Naive B cell (primary cell): Measurements from ENCODE around the gene DMAC2. TPM values are rescaled to one million over a fixed set of nuclear protein-coding genes. Genes with fewer than 3 reads are reported as not detected.
"Not testable (repeated sequence)": the region's sequence is repeated elsewhere in the genome, so short reads cannot be mapped to it uniquely, and the experiment has no call there.

Experiments used
- ATAC-seq, 2 donors: fragments of 150-1000 bp; cut with Tn5 transposase; 2 replicates each; pipeline ENCODE4 v1.10.0; 2021; ENCODE audit warnings: low read depth in 2 of 2, mild to moderate bottlenecking in 2 of 2, moderate library complexity in 2 of 2
- DNase-seq: peaks from one replicate; pipeline ENCODE4 v3.0.0; 2022
- H3K27ac Mint-ChIP-seq, 6 donors: one replicate each; pipeline ENCODE4 v1.8.0; 2020 to 2022; ENCODE audit warnings: mild to moderate bottlenecking in 6 of 6, mixed read lengths in 6 of 6, moderate library complexity in 5 of 6, inconsistent platforms in 2 of 6
- H3K27me3 Mint-ChIP-seq, 3 donors: one replicate each; pipeline ENCODE4 v1.8.0; 2021 to 2022; ENCODE audit warnings: mixed read lengths in 3 of 3, mild to moderate bottlenecking in 1 of 3
- H3K36me3 Mint-ChIP-seq, 2 donors: one replicate each; pipeline ENCODE4 v1.8.0; 2020 to 2022; ENCODE audit warnings: mixed read lengths in 2 of 2, inconsistent platforms in 1 of 2, mild to moderate bottlenecking in 1 of 2
- H3K4me1 Mint-ChIP-seq, 3 donors: one replicate each; pipeline ENCODE4 v1.8.0; 2020 to 2022; ENCODE audit warnings: mixed read lengths in 3 of 3, inconsistent platforms in 1 of 3, mild to moderate bottlenecking in 1 of 3, moderate library complexity in 1 of 3
- H3K4me3 Mint-ChIP-seq, 8 donors: one replicate each; pipeline ENCODE4 v1.8.0; 2020 to 2022; ENCODE audit warnings: mild to moderate bottlenecking in 8 of 8, mixed read lengths in 8 of 8, moderate library complexity in 8 of 8, inconsistent platforms in 2 of 8
- H3K9me3 Mint-ChIP-seq, 7 donors: one replicate each; pipeline ENCODE4 v1.8.0; 2020 to 2022; ENCODE audit warnings: mixed read lengths in 7 of 7, mild to moderate bottlenecking in 5 of 7, inconsistent platforms in 2 of 7, moderate library complexity in 1 of 7
- polyA plus RNA-seq, 6 donors: library from polyadenylated mRNA; unstranded; fragments of 300-500 nt; fragmentation: Illumina TruSeq; gene quantifications; one replicate each; pipeline ENCODE4 v1.2.3, GENCODE V29; 2021; ENCODE audit warnings: low read depth in 6 of 6

DMAC2 gene
- polyA plus RNA-seq: 10 to 100 TPM; 47.0 to 67.1 (median 57.7) TPM

DNA sequence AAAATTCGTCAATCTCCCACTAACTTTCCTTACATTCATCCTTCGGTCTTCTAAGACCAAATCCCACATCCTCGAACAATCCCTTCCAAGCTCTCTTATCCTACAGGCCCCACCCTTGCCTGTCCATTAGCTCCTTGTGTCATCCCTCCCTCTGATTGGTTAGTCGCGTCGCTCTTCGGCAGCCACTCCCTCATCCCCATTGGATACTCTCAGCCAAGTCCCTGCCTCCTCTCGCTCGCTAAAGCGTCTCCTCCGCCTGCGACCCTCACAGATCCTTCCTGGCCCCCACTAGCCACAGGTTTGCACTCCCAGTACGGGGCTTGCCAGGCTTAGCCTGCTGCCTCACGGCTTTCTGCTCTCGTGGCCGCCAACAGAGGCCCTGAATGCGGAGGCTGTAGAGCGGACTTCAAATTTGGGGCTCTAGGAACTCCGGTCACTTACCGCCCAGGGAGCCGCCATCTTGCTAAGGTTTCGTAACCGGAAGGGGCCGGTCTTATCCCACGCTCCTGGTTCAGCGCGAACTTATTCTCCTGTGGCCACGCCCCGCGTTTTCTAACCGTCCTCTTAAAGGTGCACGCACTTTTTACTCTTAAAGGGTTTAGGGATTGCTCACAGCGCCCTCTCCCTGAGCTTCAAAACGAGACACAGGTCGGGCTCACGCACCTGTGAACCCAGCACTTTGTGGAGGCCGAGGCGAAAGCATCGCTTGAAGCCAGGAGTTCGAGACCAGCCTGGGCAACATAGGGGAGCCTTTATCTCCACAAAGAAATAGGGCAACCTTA lies at the start of gene DMAC2:
Gene DMAC2 (minus strand): TSS at position 472 of the 782 bp plus-strand sequence. CDS start 13 bp downstream, at position 459.
- Mint-ChIP-seq H3K27ac (peak within 1 kb of the TSS in 3 of 6 donors; percentile 33 to 90 (median 61)), H3K9me3 (no peaks in the 10 kb centered on the region), H3K27me3 (peaks cover 9 to 17% (median 16%) of the 10 kb centered on the region in 3 donors), H3K4me3 (peak within 1 kb of the TSS in 4 of 8 donors; percentile 5 to 68 (median 32)), H3K36me3 (peaks cover 0 to 9% of the 10 kb centered on the region in 2 donors), H3K4me1 (peaks cover 6 to 25% (median 13%) of the 10 kb centered on the region in 3 donors)
- peak; percentile 86 for DNase-seq
- ATAC-seq: peak; percentile 98 to 99

DNA sequence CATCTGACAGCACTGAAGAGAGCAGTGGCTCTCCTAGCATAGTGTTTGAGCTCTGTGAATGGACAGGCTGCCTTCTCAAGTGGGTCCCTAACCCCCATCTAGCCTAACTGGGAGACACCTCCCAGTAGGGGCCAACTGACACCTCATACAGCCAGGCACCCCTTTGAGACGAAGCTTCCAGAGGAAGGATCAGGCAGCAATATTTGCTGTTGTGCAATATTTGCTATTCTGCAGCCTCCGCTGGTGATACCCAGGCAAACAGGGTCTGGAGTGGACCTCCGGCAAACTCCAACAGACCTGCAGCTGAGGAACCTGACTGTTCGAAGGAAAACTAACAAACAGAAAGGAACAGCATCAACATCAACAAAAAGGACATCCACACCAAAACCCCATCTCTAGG lies 47.2 kb upstream of the DMAC2 start:
- H3K27ac Mint-ChIP-seq, H3K4me1 Mint-ChIP-seq, ATAC-seq, H3K4me3 Mint-ChIP-seq, DNase-seq, H3K36me3 Mint-ChIP-seq: not testable (repeated sequence)
- Mint-ChIP-seq H3K27me3 (peaks cover 27 to 53% (median 29%) of the 10 kb centered on the region in 3 donors), H3K9me3 (peaks cover 0 to 12% (median 2%) of the 10 kb centered on the region in 7 donors)

DNA sequence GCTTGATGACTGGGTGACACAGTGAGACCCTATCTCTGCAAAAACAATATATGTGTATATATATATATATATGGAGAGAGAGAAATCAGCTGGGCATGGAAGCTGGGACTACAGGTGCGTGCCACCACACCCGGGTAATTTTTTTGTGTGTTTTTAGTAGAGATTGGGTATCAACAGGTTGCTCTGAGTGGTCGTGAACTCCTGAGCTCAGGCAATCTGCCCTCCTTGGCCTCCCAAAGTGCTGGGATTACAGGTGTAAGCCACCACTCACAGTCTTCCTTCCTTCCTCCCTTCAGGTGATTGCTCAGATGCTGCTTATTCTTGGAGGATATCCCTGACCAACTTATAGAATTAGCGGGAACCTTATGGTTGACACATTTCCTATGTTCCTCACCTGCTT lies 45.1 kb upstream of the DMAC2 start:
- ATAC-seq: no peak
- H3K9me3 Mint-ChIP-seq: peaks cover 0 to 12% (median 2%) of the 10 kb centered on the region in 7 donors
- DNase-seq: no peak
- peaks cover 0 to 5% (median 0%) of the 10 kb centered on the region in 3 donors for H3K4me1 Mint-ChIP-seq
- H3K27ac Mint-ChIP-seq: no peak overlapping the region
- H3K27me3 Mint-ChIP-seq: peaks cover 37 to 69% (median 44%) of the 10 kb centered on the region in 3 donors
- H3K36me3 Mint-ChIP-seq: no peaks in the 10 kb centered on the region
- H3K4me3 Mint-ChIP-seq: no peak overlapping the region

DNA sequence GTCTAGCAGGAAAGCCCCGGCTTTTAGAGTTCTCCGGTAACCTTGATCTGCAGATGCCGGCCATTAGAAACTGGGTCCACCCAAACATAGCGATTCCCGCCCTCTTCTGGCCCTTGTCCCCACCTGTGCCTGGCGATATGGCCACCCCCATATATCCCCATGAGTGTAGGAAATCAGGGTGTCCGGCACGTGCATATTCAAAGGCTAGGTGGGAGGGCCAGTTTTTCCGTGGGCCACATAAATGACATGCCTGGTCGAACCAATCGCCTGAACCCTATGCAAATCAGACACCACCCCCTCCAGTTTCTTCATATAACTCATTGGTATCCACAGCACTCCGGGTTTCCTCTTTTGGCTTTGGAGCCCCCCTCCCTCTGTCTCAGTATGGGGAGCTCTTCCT lies 40.6 kb upstream of the DMAC2 start:
- peak overlapping the region in 2 of 6 donors; percentile 33 to 68 for H3K27ac Mint-ChIP-seq
- peaks cover 13 to 19% (median 15%) of the 10 kb centered on the region in 3 donors for H3K4me1 Mint-ChIP-seq
- H3K36me3 Mint-ChIP-seq: no peaks in the 10 kb centered on the region
- ATAC-seq: no peak
- peaks cover 38 to 52% (median 52%) of the 10 kb centered on the region in 3 donors for H3K27me3 Mint-ChIP-seq
- peaks cover 0 to 3% (median 0%) of the 10 kb centered on the region in 7 donors for H3K9me3 Mint-ChIP-seq
- H3K4me3 Mint-ChIP-seq: no peak overlapping the region
- no peak for DNase-seq

DNA sequence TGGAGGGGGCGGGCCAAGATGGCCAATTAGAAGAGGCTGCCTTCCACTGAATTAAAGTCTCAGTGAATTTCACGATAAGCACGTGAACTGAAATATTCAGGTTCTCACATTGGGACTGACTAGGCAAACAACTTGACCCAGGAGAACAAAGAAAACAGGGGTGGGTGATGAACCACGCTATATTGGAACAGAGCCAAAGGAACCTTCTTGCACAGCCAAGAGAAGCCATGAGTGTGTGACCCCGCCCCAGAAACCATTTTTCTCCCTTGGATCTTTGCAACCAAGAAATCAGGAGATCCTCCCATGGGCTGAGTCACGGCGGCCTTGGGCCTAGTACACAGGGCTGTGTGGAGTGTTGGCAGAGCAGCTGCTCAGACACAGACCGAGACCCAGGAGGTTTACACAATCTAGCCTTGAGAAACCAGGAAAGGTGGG lies 40.1 kb upstream of the DMAC2 start:
- Mint-ChIP-seq H3K4me1 (peaks cover 13 to 19% (median 15%) of the 10 kb centered on the region in 3 donors), H3K27me3 (peaks cover 34 to 47% (median 46%) of the 10 kb centered on the region in 3 donors), H3K36me3 (no peaks in the 10 kb centered on the region), H3K9me3 (no peaks in the 10 kb centered on the region), H3K4me3 (no peak overlapping the region), H3K27ac (no peak overlapping the region)
- DNase-seq (no peak), ATAC-seq (no peak)

DNA sequence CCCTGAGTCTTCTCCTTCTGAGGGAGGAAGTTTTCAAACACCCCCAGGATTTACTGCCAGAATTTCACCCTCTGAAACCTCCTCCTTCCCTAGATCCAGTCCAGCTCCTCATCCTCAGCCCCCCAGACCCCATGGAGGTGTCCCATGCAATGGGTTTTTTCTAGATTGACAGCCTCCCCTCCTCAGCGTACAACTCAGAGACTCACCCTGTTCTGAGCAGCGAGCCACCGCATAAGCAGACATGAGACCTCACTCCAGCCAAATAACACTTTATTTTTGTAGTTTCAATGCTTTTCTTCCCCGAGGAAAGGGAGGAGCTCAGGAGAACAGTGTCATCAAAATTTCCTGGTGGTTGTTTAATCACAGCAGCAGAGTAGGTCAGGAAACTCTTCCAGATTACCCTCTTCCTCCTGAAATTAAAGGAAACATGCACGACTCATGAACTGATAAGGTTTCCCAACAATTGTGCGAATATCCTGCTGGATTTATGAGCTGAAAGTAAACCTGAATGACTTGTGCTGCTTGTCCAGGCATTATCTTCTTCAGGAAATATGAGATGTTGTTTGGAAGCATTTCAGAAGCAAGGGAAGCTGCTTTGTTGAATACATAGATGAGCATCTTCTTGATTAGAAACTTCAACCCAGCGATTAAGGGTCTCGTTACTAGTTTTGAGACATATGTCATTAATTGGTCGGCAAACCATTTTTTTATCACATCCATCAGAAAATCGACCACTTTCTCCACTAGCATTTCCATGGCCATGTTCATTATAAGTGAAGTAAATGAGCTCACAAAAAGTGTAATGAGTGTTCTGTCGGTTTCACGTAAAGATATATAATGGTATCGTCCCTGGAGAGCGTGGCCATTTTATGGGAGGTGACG lies 39.4 kb upstream of the DMAC2 start:
- Mint-ChIP-seq H3K4me3 (peak overlapping the region in 1 of 8 donors; percentile 19), H3K36me3 (no peaks in the 10 kb centered on the region), H3K27ac (no peak overlapping the region), H3K27me3 (peaks cover 31 to 42% (median 40%) of the 10 kb centered on the region in 3 donors), H3K4me1 (peaks cover 13 to 19% (median 15%) of the 10 kb centered on the region in 3 donors), H3K9me3 (no peaks in the 10 kb centered on the region)
- no peak for DNase-seq
- no peak for ATAC-seq

DNA sequence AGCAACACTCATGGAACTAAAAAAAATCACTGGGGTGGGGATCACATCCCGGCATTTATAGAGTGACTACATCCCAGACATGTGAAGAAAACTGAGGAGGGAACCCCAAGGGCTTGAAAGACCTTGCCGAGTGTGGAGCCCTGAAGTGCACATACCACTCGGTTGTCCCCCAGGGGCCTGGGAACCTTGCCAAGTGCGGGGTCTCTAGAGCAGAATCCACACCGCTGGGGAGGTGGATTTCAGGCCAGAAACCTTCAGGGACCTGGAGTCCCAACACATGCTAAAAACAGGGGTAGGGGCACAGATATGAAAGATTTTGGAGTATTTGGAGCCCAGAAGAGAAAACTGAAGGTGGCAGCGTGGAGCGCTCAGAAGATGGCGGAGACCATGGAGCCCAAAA lies 38.5 kb upstream of the DMAC2 start:
- peaks cover 13 to 19% (median 15%) of the 10 kb centered on the region in 3 donors for H3K4me1 Mint-ChIP-seq
- peaks cover 35 to 43% (median 42%) of the 10 kb centered on the region in 3 donors for H3K27me3 Mint-ChIP-seq
- H3K4me3 Mint-ChIP-seq: no peak overlapping the region
- H3K36me3 Mint-ChIP-seq: no peaks in the 10 kb centered on the region
- DNase-seq: no peak
- no peak for ATAC-seq
- no peak overlapping the region for H3K27ac Mint-ChIP-seq
- H3K9me3 Mint-ChIP-seq: no peaks in the 10 kb centered on the region

DNA sequence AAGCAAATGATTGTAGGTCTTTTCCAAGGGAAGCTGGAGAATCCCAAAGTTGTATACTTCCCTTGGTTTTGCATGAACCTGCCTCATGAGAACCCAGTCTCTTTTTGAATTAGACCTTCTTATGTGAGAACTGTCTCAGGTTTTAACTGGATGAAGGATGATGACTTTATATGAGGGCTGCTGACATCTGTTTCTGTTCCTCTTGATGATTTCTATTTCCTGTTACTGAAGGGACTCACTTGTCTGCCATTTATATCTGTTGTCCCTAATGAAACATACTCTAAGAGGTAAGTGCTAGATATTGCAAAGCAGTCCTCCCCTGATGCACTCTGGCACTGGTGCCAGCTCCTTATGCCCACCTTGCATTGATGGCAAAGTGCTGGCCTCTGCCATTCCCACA lies 36.9 kb upstream of the DMAC2 start:
- ATAC-seq (peak; percentile 83 to 95), DNase-seq (peak; percentile 32)
- H3K27ac Mint-ChIP-seq: peak overlapping the region in 1 of 6 donors; percentile 55
- H3K27me3 Mint-ChIP-seq: peaks cover 36 to 53% (median 53%) of the 10 kb centered on the region in 3 donors
- peaks cover 0 to 2% (median 0%) of the 10 kb centered on the region in 7 donors for H3K9me3 Mint-ChIP-seq
- H3K36me3 Mint-ChIP-seq: no peaks in the 10 kb centered on the region
- peak overlapping the region in 2 of 8 donors; percentile 13 to 53 for H3K4me3 Mint-ChIP-seq
- H3K4me1 Mint-ChIP-seq: peaks cover 13 to 19% (median 15%) of the 10 kb centered on the region in 3 donors

DNA sequence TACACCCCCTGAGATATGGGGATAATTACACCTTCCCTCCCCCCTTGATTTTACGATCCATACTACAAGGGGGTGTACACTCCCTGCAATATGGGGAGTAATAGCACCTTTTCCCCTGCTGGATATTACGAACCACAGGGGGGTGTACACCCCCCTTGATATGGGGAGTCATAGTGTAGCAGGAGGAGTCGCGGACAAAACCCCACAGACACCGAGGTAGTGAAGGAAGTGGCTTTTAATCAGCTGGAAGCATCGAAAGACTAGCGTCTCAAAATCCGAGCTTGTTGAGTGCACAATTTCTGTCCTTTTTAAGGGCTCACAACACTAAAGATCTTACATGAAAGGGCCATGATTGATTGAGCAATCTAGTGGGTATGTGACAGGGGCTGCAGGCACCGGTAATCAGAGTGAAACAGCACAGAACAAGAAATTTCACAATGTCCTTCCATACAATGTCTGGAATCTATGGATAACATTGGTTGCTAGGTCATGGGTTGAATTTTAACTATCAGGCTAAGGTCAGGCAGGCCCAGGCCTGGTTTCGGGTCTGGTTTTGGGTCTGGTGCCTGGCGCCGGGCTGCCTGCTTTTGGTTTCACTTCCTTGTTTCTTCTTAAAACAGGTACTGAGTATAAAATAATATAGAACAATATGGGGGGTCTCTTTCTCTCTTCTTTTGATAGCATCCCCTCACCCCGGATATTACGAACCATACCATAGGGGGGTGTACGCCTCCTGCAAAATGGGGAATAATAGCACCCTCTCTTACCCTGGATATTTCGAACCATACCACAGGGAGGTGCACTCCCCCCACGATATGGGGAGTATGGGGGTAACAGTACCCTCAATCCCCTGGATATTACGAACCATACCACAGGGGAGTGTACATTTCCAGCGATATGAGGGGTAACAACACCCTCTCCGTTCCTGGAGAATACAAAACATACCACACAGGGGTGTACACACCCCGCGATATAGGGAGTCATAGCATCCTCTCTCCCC lies 23.8 kb upstream of the DMAC2 start:
- H3K36me3 Mint-ChIP-seq, H3K9me3 Mint-ChIP-seq: not testable (repeated sequence)
- DNase-seq (peak; percentile 82), ATAC-seq (peak; percentile 77 to 81)
- H3K4me3 Mint-ChIP-seq: peak overlapping the region in 7 of 8 donors; percentile 48 to 83 (median 58)
- peaks cover 12 to 42% (median 24%) of the 10 kb centered on the region in 3 donors for H3K27me3 Mint-ChIP-seq
- H3K4me1 Mint-ChIP-seq: peaks cover 29 to 35% (median 33%) of the 10 kb centered on the region in 3 donors
- peak overlapping the region; percentile 80 to 99 (median 94) for H3K27ac Mint-ChIP-seq

DNA sequence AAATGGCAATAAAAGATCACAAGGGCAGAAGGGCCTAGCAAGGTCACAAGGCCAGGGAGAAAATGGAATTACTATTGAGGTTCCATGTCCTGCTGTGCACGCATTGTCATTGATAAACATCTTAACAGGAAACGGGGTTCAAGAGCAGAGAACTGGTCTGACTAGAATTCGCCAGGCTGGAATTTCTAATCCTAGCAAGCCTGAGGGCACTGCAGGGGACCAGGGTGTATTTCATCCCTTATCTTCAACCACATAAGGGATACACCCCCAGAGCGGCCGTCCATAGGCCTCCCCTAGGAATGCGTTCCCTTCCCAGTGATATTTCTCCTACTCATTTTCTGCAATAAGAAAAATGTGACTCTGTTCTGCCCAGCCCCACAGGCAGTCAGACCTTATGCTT lies 22.8 kb upstream of the DMAC2 start:
- DNase-seq (no peak), ATAC-seq (no peak)
- no peak overlapping the region for H3K4me3 Mint-ChIP-seq
- H3K36me3 Mint-ChIP-seq: no peaks in the 10 kb centered on the region
- no peaks in the 10 kb centered on the region for H3K9me3 Mint-ChIP-seq
- H3K4me1 Mint-ChIP-seq: peaks cover 29 to 35% (median 33%) of the 10 kb centered on the region in 3 donors
- H3K27me3 Mint-ChIP-seq: peaks cover 14 to 42% (median 24%) of the 10 kb centered on the region in 3 donors
- H3K27ac Mint-ChIP-seq: peak overlapping the region; percentile 48 to 99 (median 90)

DNA sequence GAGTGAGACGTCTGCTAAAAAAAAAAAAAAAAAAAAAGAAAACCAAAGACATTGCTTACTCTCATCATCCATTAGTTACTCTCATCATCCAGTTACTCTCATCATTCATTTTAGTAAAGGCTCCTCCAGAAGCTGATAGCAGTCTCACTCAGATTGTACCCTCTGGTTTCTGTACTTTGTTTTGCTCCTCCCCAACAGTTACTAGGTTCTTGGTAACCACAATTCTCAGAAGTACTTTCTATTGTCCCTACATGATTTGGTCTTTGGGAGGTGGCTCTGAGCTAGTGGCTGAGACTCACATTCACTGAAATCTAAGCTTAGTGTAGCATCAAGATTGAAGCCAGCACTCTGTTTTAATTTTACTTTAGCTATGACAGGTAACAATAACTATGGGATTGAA lies 17.5 kb upstream of the DMAC2 start:
- H3K4me3 Mint-ChIP-seq: no peak overlapping the region
- peaks cover 19 to 39% (median 24%) of the 10 kb centered on the region in 3 donors for H3K27me3 Mint-ChIP-seq
- peaks cover 0 to 3% of the 10 kb centered on the region in 2 donors for H3K36me3 Mint-ChIP-seq
- peak overlapping the region in 1 of 6 donors; percentile 83 for H3K27ac Mint-ChIP-seq
- H3K9me3 Mint-ChIP-seq: no peaks in the 10 kb centered on the region
- DNase-seq (no peak), ATAC-seq (no peak)
- H3K4me1 Mint-ChIP-seq: peaks cover 14 to 27% (median 18%) of the 10 kb centered on the region in 3 donors

DNA sequence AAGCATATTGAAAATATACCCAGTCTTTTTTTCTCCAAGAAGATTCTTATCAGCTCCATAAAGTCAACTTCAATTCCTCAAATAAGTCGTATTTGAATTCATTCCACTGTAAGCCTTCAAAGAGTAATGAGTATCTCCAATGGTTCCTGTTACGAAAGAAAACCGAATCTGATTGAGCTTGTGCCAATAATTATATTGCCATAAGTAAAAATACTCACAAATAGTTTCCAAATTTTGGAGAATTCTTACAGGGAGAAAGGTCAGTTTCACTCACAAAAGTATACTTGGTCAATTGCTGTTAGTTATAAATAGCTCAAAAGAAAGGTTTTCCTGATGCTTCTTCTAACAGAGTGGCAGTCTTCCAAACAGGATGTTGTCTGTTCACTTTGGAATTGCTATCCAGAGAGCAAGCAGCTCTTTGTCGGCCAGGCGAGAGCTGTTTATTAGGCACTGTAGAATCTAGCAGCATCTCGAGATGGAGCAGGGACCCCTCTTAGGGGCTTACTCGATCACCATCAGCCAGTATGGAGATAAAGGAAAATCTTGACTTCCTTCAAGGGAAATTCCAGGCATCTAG lies 16.7 kb upstream of the DMAC2 start:
- no peak overlapping the region for H3K27ac Mint-ChIP-seq
- no peak for DNase-seq

More for the DNA sequence above, 16.7 kb upstream of the DMAC2 start:
- H3K27me3 Mint-ChIP-seq: peaks cover 19 to 39% (median 24%) of the 10 kb centered on the region in 3 donors
- ATAC-seq: no peak
- H3K9me3 Mint-ChIP-seq: no peaks in the 10 kb centered on the region
- H3K4me1 Mint-ChIP-seq: peaks cover 12 to 24% (median 18%) of the 10 kb centered on the region in 3 donors
- H3K4me3 Mint-ChIP-seq: no peak overlapping the region
- H3K36me3 Mint-ChIP-seq: peaks cover 0 to 3% of the 10 kb centered on the region in 2 donors
